Measurements from ENCODE around the gene AGAP9.
"Not testable (repeated sequence)": the region's sequence is repeated elsewhere in the genome, so short reads cannot be mapped to it uniquely, and the experiment has no call there.

The AGAP9 gene

GRCh38 chr10:47523475-47523874 is at the start of gene AGAP9:
AGAP9 (minus strand) TSS chr10:47523638; CDS start chr10:47523526, 112 bp downstream.
- not testable (repeated sequence) for DNase-seq

GRCh38 chr10:47571138-47571912 is 47.9 kb upstream of the AGAP9 start:
- not testable (repeated sequence) for DNase-seq

- DNase-seq: not testable (repeated sequence)
Observed at GRCh38 chr10:47566757-47567156, 43.3 kb upstream of the AGAP9 start.

GRCh38 chr10:47566108-47566699 is 42.8 kb upstream of the AGAP9 start:
- not testable (repeated sequence) for DNase-seq

DNA sequence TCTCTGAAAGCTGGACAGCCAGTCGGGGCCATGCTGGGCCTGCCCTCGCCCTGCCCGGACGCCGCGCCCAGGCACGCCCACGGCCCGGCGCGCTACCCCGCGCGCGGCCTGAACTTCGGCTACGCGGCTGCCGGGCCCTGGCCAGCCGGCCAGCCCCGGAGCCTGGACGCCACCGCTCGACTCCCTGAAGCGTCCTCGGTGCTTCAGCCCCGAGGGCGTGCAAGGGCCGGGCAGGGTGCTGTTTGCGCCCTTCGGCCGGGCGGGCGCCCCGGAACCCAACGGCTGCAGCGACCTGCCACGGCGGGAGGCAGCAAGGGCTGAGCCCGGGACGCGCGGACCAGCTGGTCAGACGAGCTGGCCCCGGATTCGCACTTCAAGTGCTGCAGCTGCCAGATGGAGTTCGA is 42.1 kb upstream of the AGAP9 start:
- not testable (repeated sequence) for DNase-seq

GRCh38 chr10:47564953-47565352 is 41.5 kb upstream of the AGAP9 start:
- DNase-seq: not testable (repeated sequence)

GRCh38 chr10:47564318-47564717 is 40.9 kb upstream of the AGAP9 start:
- not testable (repeated sequence) for DNase-seq

- DNase-seq: not testable (repeated sequence)
Observed at GRCh38 chr10:47560452-47560851, 37.0 kb upstream of the AGAP9 start.

GRCh38 chr10:47559718-47560308 is 36.4 kb upstream of the AGAP9 start:
- not testable (repeated sequence) for DNase-seq

GRCh38 chr10:47558109-47558508 is 34.7 kb upstream of the AGAP9 start:
- DNase-seq: not testable (repeated sequence)

DNA sequence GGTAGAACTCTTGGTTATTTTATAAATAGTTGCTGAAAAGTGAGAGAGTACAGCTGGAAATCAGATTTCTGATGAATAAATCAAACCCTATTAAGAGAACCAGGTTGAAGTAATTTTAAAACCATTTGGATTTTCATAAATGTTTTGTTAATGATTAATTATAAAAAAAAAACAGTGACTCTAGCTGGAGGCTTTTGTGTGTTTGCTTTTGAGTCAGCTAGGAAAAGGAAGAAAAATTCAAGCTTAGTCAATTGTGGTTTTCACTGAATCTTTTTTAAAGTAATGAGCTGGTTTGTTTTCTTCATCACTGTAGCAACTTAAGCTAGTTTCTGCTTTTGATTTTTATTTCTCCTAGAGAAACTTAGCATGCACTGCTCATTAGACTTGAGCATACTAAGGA is 34.2 kb upstream of the AGAP9 start:
- DNase-seq: not testable (repeated sequence)

DNA sequence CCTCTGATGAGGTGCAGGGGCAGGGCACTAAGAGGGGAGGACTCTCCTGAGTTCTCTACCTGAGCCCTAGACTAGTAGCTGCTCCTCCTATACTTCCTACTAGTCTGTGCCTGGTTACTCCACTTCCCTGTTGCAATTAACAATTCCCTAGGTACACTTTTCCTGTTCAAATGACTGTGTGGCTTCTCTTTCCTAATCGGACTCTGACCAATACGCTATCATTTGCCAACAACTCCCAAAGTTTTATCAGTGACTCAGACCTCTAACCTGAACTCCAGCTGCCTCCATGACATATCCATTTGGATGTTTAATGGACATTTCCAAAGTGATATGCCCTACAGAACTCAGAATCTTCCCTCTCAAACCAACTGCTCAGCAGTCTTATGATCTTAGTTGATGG is 31.9 kb upstream of the AGAP9 start:
- not testable (repeated sequence) for DNase-seq

DNA sequence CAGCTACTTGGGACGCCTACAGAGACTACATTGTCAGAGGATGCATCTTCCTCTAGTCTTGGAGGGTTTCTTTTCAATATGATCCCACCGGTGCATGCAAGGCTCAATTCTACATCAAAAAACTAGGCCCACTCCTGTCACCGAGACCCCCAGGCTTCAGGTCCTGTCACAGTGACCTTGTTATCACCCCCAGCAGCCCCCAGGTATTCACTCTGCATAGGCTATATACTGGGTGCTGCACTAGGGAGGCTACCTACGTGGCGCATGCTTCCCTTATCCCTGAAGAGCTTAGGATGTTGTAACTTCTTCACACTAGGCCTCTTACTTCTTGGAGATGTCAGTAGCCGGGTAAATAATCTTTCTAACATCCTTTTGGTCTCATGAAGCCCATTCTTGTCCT is 31.1 kb upstream of the AGAP9 start:
- not testable (repeated sequence) for DNase-seq

- DNase-seq: peak in 1 of 3 experiments; percentile 23
Observed at GRCh38 chr10:47553860-47554247, 30.4 kb upstream of the AGAP9 start.

DNA sequence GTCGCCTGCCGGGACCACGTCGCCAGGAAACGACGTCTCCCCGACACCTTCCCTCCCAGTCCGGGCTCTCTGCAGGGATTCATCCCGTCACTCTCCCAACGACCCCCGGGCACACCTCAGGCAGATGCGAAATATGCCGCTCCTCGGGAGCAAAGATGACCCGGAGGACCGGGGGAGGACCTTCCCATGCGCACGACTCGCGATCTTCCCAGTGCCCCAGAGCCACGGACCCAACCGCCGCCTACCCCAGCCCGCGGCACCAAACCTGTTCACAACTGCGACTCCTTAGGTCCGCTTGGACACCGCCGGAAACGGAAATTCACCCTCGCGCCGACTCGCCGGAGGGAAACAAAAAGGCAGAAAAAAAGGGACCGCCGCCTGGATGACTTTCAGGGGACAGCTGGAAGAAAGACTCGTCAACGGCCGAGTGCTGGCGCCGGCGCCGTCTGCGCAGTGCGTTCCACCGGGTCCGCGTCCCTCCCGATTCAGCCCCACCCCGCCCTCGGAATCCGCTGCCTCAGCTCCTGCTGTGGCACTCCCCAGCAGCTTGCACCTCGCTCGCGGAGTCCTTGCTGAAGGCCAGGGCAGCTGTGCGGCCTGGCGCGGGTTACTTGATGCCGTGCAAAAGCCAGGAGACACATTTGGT is 29.9 kb upstream of the AGAP9 start:
- peak; percentile 74 to 88 (median 80) for DNase-seq

DNA sequence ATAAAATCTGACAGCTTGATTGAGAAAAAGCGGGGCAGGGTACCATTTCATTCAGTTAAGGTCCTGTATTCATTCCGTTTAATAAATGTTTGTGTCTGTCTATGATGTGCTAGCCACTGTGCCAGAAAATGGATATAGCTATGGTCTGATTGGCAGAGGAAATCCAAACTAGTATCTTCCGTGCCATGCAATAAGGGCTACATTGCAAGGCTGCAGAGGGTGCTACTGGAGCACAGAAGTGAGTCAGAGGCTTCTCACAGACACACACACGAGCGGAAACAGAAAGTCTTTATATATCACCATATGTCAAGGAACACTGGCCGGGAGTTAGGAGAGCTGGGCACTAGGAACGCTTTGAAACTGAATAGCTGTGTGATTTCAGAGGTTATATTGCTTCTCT is 29.3 kb upstream of the AGAP9 start:
- DNase-seq: peak in 1 of 3 experiments; percentile 32

GRCh38 chr10:47547286-47547685 is 23.8 kb upstream of the AGAP9 start:
- DNase-seq: not testable (repeated sequence)

DNA sequence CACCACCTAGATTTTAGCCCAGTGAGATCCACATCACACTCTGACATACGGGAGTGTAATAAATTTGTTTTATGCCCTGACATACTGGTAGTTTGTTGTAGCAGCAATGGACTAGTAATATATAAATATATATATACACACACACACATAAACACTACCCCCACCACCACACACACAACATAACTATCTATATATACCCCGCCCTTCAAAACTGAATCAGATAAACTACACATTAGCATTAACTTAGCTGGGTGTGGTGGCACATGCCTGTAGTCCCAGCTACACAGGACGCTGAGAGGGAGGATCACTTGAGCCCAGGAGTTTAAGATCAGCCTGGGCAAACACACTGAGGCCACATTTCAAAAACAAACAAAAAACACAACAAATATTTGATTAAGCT is 13.0 kb upstream of the AGAP9 start:
- DNase-seq: not testable (repeated sequence)

- DNase-seq: not testable (repeated sequence)
Observed at GRCh38 chr10:47502313-47502712, 21.1 kb downstream of the AGAP9 start.

- DNase-seq: not testable (repeated sequence)
Observed at GRCh38 chr10:47494226-47494625, 29.2 kb downstream of the AGAP9 start.

GRCh38 chr10:47491600-47491999 is 31.8 kb downstream of the AGAP9 start, which contains the start of gene FAM25G:
FAM25G (minus strand) TSS chr10:47491700; CDS start chr10:47491674, 26 bp downstream.
- not testable (repeated sequence) for DNase-seq

- not testable (repeated sequence) for DNase-seq
Observed at GRCh38 chr10:47489630-47490029, 33.8 kb downstream of the AGAP9 start.

GRCh38 chr10:47485943-47486342 is 37.5 kb downstream of the AGAP9 start:
- DNase-seq: not testable (repeated sequence)
